ENCODE results near the gene MS4A4A.

DNA sequence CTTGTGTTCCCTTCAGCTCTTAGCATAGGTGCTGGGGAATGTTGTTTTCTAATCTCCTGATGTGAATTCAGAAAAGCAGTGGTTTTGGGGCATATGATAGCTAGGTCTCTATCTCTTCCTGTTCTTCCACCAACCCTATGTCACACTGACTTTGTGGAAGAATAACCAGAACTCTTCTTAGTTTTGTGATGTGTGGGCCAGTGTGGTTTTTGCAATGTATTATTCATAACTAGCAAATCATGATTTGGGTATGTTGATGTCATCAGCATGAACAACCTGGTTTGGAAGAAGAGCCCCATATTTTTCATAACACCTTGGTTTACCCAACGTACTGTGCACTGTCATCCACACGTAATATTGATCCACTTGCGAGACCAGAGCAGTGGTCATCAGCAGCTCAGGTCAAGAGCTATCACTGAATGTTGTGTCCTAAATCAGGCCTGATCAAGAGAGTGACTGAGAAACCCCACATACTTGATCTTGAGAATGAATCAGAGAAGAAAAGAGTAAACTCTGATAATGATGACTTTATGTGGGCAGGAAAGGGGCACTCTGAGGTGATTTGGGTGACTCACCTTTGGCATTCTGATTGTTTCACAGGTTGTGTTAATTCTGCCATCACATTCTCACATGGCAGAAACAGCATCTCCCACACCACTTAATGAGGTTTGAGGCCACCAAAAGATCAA lies 27.2 kb downstream of the MS4A4A start:
- TF ChIP-seq, protein P1, sequence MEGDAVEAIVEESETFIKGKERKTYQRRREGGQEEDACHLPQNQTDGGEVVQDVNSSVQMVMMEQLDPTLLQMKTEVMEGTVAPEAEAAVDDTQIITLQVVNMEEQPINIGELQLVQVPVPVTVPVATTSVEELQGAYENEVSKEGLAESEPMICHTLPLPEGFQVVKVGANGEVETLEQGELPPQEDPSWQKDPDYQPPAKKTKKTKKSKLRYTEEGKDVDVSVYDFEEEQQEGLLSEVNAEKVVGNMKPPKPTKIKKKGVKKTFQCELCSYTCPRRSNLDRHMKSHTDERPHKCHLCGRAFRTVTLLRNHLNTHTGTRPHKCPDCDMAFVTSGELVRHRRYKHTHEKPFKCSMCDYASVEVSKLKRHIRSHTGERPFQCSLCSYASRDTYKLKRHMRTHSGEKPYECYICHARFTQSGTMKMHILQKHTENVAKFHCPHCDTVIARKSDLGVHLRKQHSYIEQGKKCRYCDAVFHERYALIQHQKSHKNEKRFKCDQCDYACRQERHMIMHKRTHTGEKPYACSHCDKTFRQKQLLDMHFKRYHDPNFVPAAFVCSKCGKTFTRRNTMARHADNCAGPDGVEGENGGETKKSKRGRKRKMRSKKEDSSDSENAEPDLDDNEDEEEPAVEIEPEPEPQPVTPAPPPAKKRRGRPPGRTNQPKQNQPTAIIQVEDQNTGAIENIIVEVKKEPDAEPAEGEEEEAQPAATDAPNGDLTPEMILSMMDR (IDR thresholded peaks at IDR 0.05): no peak
- no peak for TF ChIP-seq POLR2A (IDR thresholded peaks at IDR 0.05; ENCODE audit: low read depth)

All from esophagus muscularis mucosa (tissue), 3 donors.